Measurements from ENCODE around the gene SSR4. TPM values are rescaled to one million over a fixed set of nuclear protein-coding genes. Genes with fewer than 3 reads are reported as not detected.

Gene SSR4
- total and polyA plus RNA-seq, 2 experiments from 2014 or later: 124 to 374 TPM

DNA sequence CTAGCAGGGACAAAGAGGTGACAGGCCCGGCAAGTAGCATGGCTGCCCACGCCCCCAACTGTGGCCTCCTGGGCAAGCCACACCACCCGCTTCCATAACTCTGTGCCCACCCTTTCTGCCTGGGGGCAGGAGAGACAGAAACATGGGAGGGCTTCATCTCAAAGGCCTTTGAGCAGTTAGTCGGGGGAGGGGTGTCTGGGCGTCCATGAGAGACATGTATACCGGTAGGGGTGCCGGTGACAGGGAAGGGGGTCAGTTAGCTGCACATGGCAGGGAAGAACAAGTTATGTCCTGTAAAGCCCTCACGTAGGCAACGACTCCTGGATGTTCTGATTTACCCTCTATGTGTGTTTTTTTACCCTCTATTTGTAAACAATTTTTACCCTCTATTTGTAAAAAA lies 26.6 kb downstream of the SSR4 start:
- Histone ChIP-seq H3K9me3 (ENCODE audit: low read depth) (no peaks in the 10 kb centered on the region), H3K27ac (no peak overlapping the region), H3K4me1 (ENCODE audit: low read depth) (no peaks in the 10 kb centered on the region), H3K36me3 (no peaks in the 10 kb centered on the region), H3K4me3 (no peak overlapping the region), H3K27me3 (no peaks in the 10 kb centered on the region)
- no peak for DNase-seq (ENCODE audit: low read depth in 1 of 2, low spot score in 1 of 2)
- TF ChIP-seq, protein P1, sequence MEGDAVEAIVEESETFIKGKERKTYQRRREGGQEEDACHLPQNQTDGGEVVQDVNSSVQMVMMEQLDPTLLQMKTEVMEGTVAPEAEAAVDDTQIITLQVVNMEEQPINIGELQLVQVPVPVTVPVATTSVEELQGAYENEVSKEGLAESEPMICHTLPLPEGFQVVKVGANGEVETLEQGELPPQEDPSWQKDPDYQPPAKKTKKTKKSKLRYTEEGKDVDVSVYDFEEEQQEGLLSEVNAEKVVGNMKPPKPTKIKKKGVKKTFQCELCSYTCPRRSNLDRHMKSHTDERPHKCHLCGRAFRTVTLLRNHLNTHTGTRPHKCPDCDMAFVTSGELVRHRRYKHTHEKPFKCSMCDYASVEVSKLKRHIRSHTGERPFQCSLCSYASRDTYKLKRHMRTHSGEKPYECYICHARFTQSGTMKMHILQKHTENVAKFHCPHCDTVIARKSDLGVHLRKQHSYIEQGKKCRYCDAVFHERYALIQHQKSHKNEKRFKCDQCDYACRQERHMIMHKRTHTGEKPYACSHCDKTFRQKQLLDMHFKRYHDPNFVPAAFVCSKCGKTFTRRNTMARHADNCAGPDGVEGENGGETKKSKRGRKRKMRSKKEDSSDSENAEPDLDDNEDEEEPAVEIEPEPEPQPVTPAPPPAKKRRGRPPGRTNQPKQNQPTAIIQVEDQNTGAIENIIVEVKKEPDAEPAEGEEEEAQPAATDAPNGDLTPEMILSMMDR (IDR thresholded peaks at IDR 0.05; ENCODE audit: low read depth, low read length): no peak

DNA sequence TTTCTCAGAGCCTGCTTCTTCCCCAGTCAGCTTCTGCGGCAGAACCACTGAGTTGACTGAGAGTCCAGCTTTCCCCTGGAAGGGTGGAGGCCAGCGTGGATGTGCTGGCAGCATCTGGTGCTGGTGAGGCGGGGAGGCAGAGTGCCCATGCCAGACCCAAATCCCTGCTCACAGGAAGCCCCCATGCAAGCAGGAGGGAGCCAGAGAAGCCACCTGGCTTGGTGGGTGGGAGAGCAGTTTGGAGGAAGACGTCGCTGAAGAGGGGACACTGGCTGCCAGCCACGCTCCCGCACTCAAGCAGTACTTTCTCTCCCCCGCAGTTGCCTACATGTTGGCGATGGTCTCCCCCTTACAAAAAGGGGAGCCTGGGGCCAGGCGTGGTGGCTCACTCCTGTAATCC lies 29.9 kb downstream of the SSR4 start:
- Histone ChIP-seq H3K4me3 (no peak overlapping the region), H3K9me3 (ENCODE audit: low read depth) (no peaks in the 10 kb centered on the region), H3K27me3 (peaks cover 18% of the 10 kb centered on the region), H3K4me1 (ENCODE audit: low read depth) (no peaks in the 10 kb centered on the region), H3K36me3 (no peaks in the 10 kb centered on the region), H3K27ac (no peak overlapping the region)
- no peak for DNase-seq (ENCODE audit: low read depth in 1 of 2, low spot score in 1 of 2)
- TF ChIP-seq, protein P1 (IDR thresholded peaks at IDR 0.05; ENCODE audit: low read depth, low read length): no peak

DNA sequence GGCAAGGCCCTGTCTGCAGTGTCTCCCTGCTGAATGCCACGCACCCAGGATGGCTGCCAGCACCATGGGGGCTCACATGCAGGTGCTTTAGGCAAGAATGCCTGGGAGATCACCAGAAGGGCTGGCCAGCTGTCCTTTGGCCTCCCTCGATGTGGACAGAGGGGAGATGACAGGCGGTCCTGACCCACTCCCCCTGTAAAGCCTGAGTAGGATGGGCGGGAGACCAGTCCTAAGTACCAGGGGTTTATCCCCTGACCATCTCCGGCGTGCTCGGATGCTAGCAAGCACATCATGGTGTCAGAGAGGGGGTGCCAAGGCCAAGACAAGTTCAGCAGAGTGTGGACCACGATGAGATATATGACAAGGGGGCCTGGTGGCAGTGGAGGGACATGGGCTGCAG lies 30.6 kb downstream of the SSR4 start:
- peaks cover 25% of the 10 kb centered on the region for H3K27me3 ChIP-seq
- TF ChIP-seq, protein P1 (IDR thresholded peaks at IDR 0.05; ENCODE audit: low read depth, low read length): no peak
- DNase-seq (ENCODE audit: low read depth in 1 of 2, low spot score in 1 of 2): no peak

DNA sequence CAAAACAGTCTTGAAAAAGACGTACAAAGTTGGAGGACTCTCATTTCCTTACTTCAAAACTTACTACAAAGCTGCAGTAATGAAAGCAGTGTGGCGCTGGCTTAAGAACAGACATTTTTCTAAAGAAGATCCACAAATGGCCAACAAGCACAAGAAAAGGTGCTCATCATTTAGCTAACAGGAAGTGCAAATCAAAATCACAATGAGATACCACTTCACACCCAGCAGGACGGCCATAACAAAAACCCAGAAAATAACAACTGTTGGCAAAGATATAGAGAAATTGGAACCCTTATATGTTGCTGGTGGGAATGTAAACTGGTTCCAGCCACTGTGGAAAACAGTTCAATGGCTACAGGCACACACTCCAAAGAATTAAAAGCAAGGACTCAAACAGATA lies 32.5 kb downstream of the SSR4 start:
- peaks cover 40% of the 10 kb centered on the region for H3K27me3 ChIP-seq
- TF ChIP-seq, protein P1 (IDR thresholded peaks at IDR 0.05; ENCODE audit: low read depth, low read length): no peak
- H3K27ac ChIP-seq: no peak overlapping the region

More for the DNA sequence above, 30.6 kb downstream of the SSR4 start:
- Histone ChIP-seq H3K4me1 (ENCODE audit: low read depth) (no peaks in the 10 kb centered on the region), H3K36me3 (no peaks in the 10 kb centered on the region), H3K4me3 (no peak overlapping the region), H3K27ac (no peak overlapping the region), H3K9me3 (ENCODE audit: low read depth) (no peaks in the 10 kb centered on the region)

DNA sequence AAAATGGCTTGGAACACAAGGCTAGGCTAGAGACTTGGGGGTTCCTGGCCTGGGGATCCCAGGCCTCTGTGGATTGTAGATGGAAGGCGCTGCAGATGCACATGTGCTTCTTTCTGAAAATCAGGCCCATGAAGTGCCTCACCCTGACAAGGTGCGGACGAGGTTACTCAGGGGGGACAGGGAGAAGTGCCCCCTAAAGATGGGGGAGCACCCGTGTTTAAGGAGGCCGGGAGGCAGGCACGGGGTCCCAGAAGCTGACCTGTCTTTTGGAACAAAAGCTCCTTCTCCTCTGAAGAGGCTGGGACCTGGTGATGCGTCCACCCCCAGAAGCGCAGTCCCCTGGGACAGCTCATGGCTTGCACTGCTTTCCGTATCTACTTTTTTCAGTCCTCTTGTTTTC lies 33.4 kb downstream of the SSR4 start:
- peaks cover 40% of the 10 kb centered on the region for H3K27me3 ChIP-seq
- no peaks in the 10 kb centered on the region for H3K4me1 ChIP-seq (ENCODE audit: low read depth)
- TF ChIP-seq, protein P1 (IDR thresholded peaks at IDR 0.05; ENCODE audit: low read depth, low read length): no peak
- no peak for DNase-seq (ENCODE audit: low read depth in 1 of 2, low spot score in 1 of 2)
- no peak overlapping the region for H3K27ac ChIP-seq
- no peaks in the 10 kb centered on the region for H3K36me3 ChIP-seq
- H3K4me3 ChIP-seq: no peak overlapping the region
- no peaks in the 10 kb centered on the region for H3K9me3 ChIP-seq (ENCODE audit: low read depth)

More for the DNA sequence above, 32.5 kb downstream of the SSR4 start:
- no peak for DNase-seq (ENCODE audit: low read depth in 1 of 2, low spot score in 1 of 2)
- H3K36me3 ChIP-seq: no peaks in the 10 kb centered on the region
- no peak overlapping the region for H3K4me3 ChIP-seq
- H3K9me3 ChIP-seq (ENCODE audit: low read depth): no peaks in the 10 kb centered on the region
- H3K4me1 ChIP-seq (ENCODE audit: low read depth): no peaks in the 10 kb centered on the region

DNA sequence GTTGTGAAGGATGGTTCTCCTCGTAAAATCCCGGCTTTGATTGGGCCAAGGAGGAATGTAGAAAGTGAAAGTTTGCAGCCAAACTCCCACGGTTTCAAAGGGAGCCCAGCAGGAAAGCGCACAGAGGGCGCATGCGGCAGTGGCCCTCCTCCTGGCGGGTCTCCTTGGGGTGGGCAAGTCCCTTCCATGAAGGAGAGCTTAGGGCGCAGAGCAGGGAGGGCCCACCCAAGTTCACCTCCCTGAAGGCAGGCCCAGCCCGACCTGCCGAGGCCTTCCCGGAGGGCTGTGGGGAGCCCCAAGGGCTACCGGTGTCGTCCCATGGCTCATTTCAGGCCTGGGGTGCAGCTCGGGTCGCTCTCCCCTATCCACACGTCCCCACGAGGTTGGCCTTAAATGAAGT lies 33.8 kb downstream of the SSR4 start:
- TF ChIP-seq, protein P1 (IDR thresholded peaks at IDR 0.05; ENCODE audit: low read depth, low read length): no peak
- H3K27ac ChIP-seq: no peak overlapping the region
- DNase-seq (ENCODE audit: low read depth in 1 of 2, low spot score in 1 of 2): peak in 1 of 2 donors; percentile 14

More for the DNA sequence above, 33.8 kb downstream of the SSR4 start:
- H3K27me3 ChIP-seq: peaks cover 40% of the 10 kb centered on the region
- H3K36me3 ChIP-seq: no peaks in the 10 kb centered on the region
- no peaks in the 10 kb centered on the region for H3K9me3 ChIP-seq (ENCODE audit: low read depth)
- H3K4me1 ChIP-seq (ENCODE audit: low read depth): no peaks in the 10 kb centered on the region
- H3K4me3 ChIP-seq: no peak overlapping the region

Data from cardiac muscle cell (in vitro differentiated cells and primary cell).